Neural cell (in vitro differentiated cells): ENCODE results near the gene EPHA6. TPM values are rescaled to one million over a fixed set of nuclear protein-coding genes. Genes with fewer than 3 reads are reported as not detected.
"Not testable (repeated sequence)": the region's sequence is repeated elsewhere in the genome, so short reads cannot be mapped to it uniquely, and the experiment has no call there.

Experiments used
- H2AFZ ChIP-seq: fragments of 200-600, 300-800 bp; sonication (generic), shearing (Covaris generic); 2 replicates; pipeline ENCODE4 v1.6.0; 2014; ENCODE audit warnings: low read depth, mild to moderate bottlenecking, antibody characterized with exemption, low read length, moderate library complexity
- H3F3A ChIP-seq: fragments of 200-600 bp; shearing (Covaris generic); 2 replicates; pipeline ENCODE4 v1.6.1; 2016; ENCODE audit warnings: mild to moderate bottlenecking, moderate library complexity, mixed read lengths, antibody characterized with exemption, low read length; ENCODE audit not compliant: insufficient read depth, poor library complexity, severe bottlenecking
- H3K27ac ChIP-seq: fragments of 200-600, 300-800 bp; sonication (generic), shearing (Covaris generic); 2 replicates; pipeline ENCODE4 v1.5.1; 2014; ENCODE audit warnings: mild to moderate bottlenecking, low read length, moderate library complexity
- H3K27me3 ChIP-seq: fragments of 300-800, 200-600 bp; sonication (generic), shearing (Covaris generic); 2 replicates; pipeline ENCODE4 v1.6.0; 2014; ENCODE audit warnings: mild to moderate bottlenecking, low read depth, low read length, moderate library complexity; ENCODE audit not compliant: insufficient read depth
- H3K36me3 ChIP-seq: fragments of 300-800, 200-600 bp; sonication (generic), shearing (Covaris generic); 2 replicates; pipeline ENCODE4 v1.5.1; 2014; ENCODE audit warnings: mild to moderate bottlenecking, antibody characterized with exemption, low read length, moderate library complexity; ENCODE audit not compliant: insufficient read depth
- H3K4me2 ChIP-seq: fragments of 300-800, 200-600 bp; sonication (generic), shearing (Covaris generic); 2 replicates; pipeline ENCODE4 v1.6.0; 2014; ENCODE audit warnings: mild to moderate bottlenecking, low read length
- H3K4me3 ChIP-seq: fragments of 300-800, 200-600 bp; sonication (generic), shearing (Covaris generic); 2 replicates; pipeline ENCODE4 v1.5.1; 2014; ENCODE audit warnings: mild to moderate bottlenecking, low read length, moderate library complexity
- H3K79me2 ChIP-seq: fragments of 200-600 bp; shearing (Covaris generic); replicated peaks from 2 replicates; pipeline ENCODE4 v1.6.0; 2014; ENCODE audit warnings: mild to moderate bottlenecking, low read length, moderate library complexity; ENCODE audit not compliant: insufficient read depth
- H3K9ac ChIP-seq: fragments of 300-800, 200-600 bp; sonication (generic), shearing (Covaris generic); 2 replicates; pipeline ENCODE4 v1.6.1; 2016; ENCODE audit warnings: mild to moderate bottlenecking, low read length, mixed read lengths
- H3K9me2 ChIP-seq: fragments of 200-600 bp; shearing (Covaris generic); 2 replicates; pipeline ENCODE4 v1.6.1; 2016; ENCODE audit warnings: mild to moderate bottlenecking, low read length, mixed read lengths; ENCODE audit not compliant: insufficient read depth
- H3K9me3 ChIP-seq: fragments of 200-600, 300-800 bp; sonication (generic), shearing (Covaris generic); 2 replicates; pipeline ENCODE4 v1.6.1; 2016; ENCODE audit warnings: mild to moderate bottlenecking, mixed run types, low read length, moderate library complexity, mixed read lengths
- H4K20me1 ChIP-seq: fragments of 200-600 bp; shearing (Covaris generic); 2 replicates; pipeline ENCODE4 v1.6.1; 2016; ENCODE audit warnings: mild to moderate bottlenecking, mixed run types; ENCODE audit not compliant: insufficient read depth
- EP300 ChIP-seq: fragments of 450-650 bp; conservative IDR thresholded peaks from 2 replicates; pipeline ENCODE4 v1.6.1; 2014; ENCODE audit warnings: antibody characterized with exemption, mild to moderate bottlenecking, moderate library complexity; ENCODE audit not compliant: poor library complexity, severe bottlenecking
- EZH2 ChIP-seq: fragments of 200-600, 300-800 bp; shearing (Covaris generic), sonication (generic); IDR thresholded peaks from 2 replicates; pipeline ENCODE4 v1.6.1; 2014; ENCODE audit warnings: antibody characterized with exemption, low read length, borderline replicate concordance, mild to moderate bottlenecking; ENCODE audit not compliant: insufficient read depth, poor library complexity, severe bottlenecking
- MXI1 ChIP-seq: fragments of 450-650 bp; conservative IDR thresholded peaks from 2 replicates; pipeline ENCODE4 v1.6.1; 2014; ENCODE audit warnings: antibody characterized with exemption, mild to moderate bottlenecking; ENCODE audit not compliant: poor library complexity, severe bottlenecking
- POLR2AphosphoS5 ChIP-seq: IDR thresholded peaks from 2 replicates; pipeline ENCODE4 v1.6.1; 2012
- RAD21 ChIP-seq: fragments of 450-650 bp; conservative IDR thresholded peaks from 2 replicates; pipeline ENCODE4 v1.6.1; 2014; ENCODE audit warnings: antibody characterized with exemption, mild to moderate bottlenecking, moderate library complexity
- SMC3 ChIP-seq: fragments of 450-650 bp; conservative IDR thresholded peaks from 2 replicates; pipeline ENCODE4 v1.6.1; 2014; ENCODE audit warnings: antibody characterized with exemption, mild to moderate bottlenecking, moderate library complexity; ENCODE audit not compliant: poor library complexity
- TAF1 ChIP-seq: IDR thresholded peaks from 2 replicates; pipeline ENCODE4 v1.6.1; 2012; ENCODE audit warnings: low read depth
- polyA plus RNA-seq: library from polyadenylated mRNA; depleted of rRNA; stranded (reverse); fragments of >200 nt; gene quantifications from 2 replicates; pipeline ENCODE4 v1.2.3, GENCODE V29; 2014
- TF ChIP-seq, protein P1 (sequence below): fragments of 450-650 bp; IDR thresholded peaks from 2 replicates; pipeline ENCODE4 v1.5.1; 2014; ENCODE audit warnings: antibody characterized with exemption, mild to moderate bottlenecking, moderate library complexity; ENCODE audit not compliant: poor library complexity, severe bottlenecking
- TF ChIP-seq, protein P2 (sequence below): IDR thresholded peaks from 2 replicates; pipeline ENCODE4 v1.6.1; 2012; ENCODE audit warnings: borderline replicate concordance

EPHA6 gene
- polyA plus RNA-seq, 1 donor from 2014 or later: 0.56 TPM

DNA sequence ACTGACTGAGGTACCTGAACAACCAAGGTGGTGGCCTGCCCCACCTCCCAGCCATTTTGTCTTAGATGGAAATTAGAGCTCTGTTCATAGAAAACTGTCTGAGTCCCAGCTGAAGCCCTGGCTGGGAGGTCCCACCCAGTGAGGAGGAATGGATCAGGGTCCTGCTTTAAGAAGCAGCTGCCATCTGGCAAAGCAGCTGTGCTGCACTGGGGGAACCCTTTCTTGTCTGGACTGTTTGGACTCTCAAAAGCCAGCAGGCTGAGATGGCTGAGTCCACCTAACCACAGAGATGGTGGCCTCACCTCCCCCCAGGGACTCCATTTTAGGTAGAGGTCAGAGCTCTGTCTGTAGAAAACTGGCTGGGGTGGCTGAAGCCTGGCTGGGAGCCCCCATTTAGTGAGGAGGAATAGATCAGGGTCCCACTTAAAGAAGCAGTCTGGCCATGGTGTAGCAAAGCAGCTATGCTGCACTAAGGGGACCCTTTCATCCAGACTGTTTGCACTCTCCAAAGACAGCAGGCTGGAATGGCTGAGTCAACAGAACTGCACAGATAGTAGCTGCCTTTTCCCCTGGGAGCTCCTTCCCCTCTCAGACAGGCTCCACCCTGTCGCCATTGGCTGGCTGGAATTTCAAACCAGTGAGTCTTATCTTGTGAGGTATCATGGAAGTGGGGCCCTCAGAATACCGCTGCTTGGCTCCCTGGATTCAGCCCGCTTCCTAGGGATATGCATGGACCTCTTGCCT, 116.9 kb downstream of the EPHA6 start:
- Histone ChIP-seq H3F3A (no peaks in the 10 kb centered on the region), H2AFZ (no peak overlapping the region), H3K79me2 (no peaks in the 10 kb centered on the region), H3K4me3 (no peak overlapping the region), H3K9ac (no peak overlapping the region), H3K9me2 (no peaks in the 10 kb centered on the region), H3K36me3 (no peaks in the 10 kb centered on the region), H3K9me3 (peaks cover 6% of the 10 kb centered on the region), H3K27me3 (no peaks in the 10 kb centered on the region), H4K20me1 (no peaks in the 10 kb centered on the region), H3K4me2 (no peak overlapping the region), H3K27ac (no peak overlapping the region)
- no peak for TF ChIP-seq MXI1
- no peak for TF ChIP-seq TAF1
- TF ChIP-seq, protein P1, sequence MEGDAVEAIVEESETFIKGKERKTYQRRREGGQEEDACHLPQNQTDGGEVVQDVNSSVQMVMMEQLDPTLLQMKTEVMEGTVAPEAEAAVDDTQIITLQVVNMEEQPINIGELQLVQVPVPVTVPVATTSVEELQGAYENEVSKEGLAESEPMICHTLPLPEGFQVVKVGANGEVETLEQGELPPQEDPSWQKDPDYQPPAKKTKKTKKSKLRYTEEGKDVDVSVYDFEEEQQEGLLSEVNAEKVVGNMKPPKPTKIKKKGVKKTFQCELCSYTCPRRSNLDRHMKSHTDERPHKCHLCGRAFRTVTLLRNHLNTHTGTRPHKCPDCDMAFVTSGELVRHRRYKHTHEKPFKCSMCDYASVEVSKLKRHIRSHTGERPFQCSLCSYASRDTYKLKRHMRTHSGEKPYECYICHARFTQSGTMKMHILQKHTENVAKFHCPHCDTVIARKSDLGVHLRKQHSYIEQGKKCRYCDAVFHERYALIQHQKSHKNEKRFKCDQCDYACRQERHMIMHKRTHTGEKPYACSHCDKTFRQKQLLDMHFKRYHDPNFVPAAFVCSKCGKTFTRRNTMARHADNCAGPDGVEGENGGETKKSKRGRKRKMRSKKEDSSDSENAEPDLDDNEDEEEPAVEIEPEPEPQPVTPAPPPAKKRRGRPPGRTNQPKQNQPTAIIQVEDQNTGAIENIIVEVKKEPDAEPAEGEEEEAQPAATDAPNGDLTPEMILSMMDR: no peak
- no peak for TF ChIP-seq SMC3
- TF ChIP-seq RAD21: no peak
- no peak for TF ChIP-seq POLR2AphosphoS5
- no peak for TF ChIP-seq EP300
- TF ChIP-seq, protein P2, sequence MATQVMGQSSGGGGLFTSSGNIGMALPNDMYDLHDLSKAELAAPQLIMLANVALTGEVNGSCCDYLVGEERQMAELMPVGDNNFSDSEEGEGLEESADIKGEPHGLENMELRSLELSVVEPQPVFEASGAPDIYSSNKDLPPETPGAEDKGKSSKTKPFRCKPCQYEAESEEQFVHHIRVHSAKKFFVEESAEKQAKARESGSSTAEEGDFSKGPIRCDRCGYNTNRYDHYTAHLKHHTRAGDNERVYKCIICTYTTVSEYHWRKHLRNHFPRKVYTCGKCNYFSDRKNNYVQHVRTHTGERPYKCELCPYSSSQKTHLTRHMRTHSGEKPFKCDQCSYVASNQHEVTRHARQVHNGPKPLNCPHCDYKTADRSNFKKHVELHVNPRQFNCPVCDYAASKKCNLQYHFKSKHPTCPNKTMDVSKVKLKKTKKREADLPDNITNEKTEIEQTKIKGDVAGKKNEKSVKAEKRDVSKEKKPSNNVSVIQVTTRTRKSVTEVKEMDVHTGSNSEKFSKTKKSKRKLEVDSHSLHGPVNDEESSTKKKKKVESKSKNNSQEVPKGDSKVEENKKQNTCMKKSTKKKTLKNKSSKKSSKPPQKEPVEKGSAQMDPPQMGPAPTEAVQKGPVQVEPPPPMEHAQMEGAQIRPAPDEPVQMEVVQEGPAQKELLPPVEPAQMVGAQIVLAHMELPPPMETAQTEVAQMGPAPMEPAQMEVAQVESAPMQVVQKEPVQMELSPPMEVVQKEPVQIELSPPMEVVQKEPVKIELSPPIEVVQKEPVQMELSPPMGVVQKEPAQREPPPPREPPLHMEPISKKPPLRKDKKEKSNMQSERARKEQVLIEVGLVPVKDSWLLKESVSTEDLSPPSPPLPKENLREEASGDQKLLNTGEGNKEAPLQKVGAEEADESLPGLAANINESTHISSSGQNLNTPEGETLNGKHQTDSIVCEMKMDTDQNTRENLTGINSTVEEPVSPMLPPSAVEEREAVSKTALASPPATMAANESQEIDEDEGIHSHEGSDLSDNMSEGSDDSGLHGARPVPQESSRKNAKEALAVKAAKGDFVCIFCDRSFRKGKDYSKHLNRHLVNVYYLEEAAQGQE: no peak
- TF ChIP-seq EZH2: no peak

DNA sequence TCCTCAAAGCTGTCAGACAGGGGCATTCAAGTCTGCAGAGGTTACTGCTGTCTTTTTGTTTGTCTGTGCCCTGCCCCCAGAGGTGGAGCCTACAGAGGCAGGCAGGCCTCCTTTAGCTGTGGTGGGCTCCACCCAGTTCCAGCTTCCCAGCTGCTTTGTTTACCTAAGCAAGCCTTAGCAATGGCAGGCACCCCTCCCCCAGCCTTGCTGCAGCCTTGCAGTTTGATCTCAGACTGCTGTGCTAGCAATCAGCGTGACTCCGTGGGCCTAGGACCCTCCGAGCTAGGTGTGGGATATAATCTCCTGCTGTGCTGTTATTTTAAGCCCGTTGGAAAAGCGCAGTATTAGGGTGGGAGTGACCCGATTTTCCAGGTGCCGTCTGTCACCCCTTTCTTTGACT, 127.7 kb downstream of the EPHA6 start:
- not testable (repeated sequence) for H3K4me2 ChIP-seq, H3K79me2 ChIP-seq, H3K4me3 ChIP-seq, H2AFZ ChIP-seq, H3F3A ChIP-seq, H3K9me3 ChIP-seq, H4K20me1 ChIP-seq, H3K9ac ChIP-seq, H3K27ac ChIP-seq, H3K27me3 ChIP-seq, H3K9me2 ChIP-seq, H3K36me3 ChIP-seq

DNA sequence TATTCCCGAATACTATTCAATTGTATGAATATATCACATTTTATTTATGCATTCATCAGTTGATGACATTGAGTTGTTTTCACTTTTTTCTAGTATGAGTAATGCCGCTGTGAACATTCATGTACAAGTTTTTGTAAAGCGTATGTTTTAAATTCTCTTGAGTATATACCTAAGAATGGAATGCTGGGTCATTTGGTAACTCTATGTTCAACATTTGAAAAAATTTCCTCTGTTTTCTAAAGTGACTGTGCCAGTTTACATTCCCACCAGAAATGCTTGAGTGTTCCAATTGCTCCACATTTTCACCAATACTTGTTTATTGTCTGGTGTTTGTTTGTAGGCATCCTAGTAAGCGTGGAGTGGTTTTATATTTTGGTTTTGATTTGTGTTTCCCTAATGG, 144.5 kb downstream of the EPHA6 start:
- no peak overlapping the region for H3K27ac ChIP-seq
- no peaks in the 10 kb centered on the region for H3K9me3 ChIP-seq

More for the DNA sequence above, 144.5 kb downstream of the EPHA6 start:
- no peak overlapping the region for H2AFZ ChIP-seq
- H3K4me3 ChIP-seq: no peak overlapping the region
- H3K36me3 ChIP-seq: no peaks in the 10 kb centered on the region
- no peaks in the 10 kb centered on the region for H4K20me1 ChIP-seq
- no peaks in the 10 kb centered on the region for H3K27me3 ChIP-seq
- TF ChIP-seq SMC3 (no peak), MXI1 (no peak), EP300 (no peak)
- no peak overlapping the region for H3K4me2 ChIP-seq
- no peaks in the 10 kb centered on the region for H3F3A ChIP-seq
- H3K79me2 ChIP-seq: no peaks in the 10 kb centered on the region
- no peaks in the 10 kb centered on the region for H3K9me2 ChIP-seq
- no peak overlapping the region for H3K9ac ChIP-seq
